ENCODE data around the gene MYO1A.

The MYO1A gene

GRCh38 chr12:57049890-57050289, at the start of gene MYO1A:
MYO1A (minus strand) TSS chr12:57050129; CDS start chr12:57048323, 1,806 bp downstream.
- no peak for DNase-seq

- no peak for DNase-seq
These were observed 49.3 kb upstream of the MYO1A start for GRCh38 chr12:57099047-57099714.

GRCh38 chr12:57098546-57098945, 48.6 kb upstream of the MYO1A start:
- no peak for DNase-seq

GRCh38 chr12:57097554-57097835, 47.6 kb upstream of the MYO1A start:
- DNase-seq, result no peak

DNA sequence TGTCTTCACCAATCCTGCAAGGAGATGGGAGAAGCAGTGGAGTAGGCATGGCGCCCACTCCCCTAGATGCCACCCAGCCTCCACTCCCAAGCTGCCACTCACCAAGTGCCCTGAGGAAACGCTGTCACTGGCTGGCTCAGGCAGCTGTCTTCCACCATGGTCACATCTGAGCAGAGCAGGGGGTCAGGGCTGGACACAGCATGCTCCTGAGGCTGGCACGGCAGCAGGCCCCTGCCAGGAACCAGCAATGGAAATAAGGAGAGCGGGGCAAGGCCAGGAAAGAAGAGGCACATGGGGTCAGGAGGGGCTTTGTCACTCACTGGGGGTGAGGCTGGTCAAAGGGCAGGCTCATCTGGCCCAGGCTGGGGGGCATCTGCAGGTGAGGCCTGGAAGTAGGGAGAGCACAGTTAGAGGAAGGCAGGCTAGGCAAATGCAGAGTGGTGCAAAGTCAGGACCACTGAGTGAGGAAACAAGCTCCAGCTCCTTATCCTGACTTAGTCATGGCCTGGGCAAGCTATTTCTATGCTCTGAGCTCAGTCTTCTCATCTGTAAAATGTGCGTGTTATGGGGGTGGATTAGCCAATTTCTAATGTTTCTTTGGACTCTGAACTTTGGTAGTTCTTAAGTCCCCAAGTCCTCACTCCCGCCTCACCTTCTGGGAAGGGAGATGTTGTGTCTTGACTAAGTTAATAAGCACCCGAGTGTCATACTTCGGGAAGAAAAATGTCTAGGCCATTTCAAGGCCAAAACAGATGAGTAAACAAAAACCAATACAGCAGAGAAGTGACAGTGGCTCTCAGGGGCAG, 47.0 kb upstream of the MYO1A start:
- DNase-seq, result no peak

DNA sequence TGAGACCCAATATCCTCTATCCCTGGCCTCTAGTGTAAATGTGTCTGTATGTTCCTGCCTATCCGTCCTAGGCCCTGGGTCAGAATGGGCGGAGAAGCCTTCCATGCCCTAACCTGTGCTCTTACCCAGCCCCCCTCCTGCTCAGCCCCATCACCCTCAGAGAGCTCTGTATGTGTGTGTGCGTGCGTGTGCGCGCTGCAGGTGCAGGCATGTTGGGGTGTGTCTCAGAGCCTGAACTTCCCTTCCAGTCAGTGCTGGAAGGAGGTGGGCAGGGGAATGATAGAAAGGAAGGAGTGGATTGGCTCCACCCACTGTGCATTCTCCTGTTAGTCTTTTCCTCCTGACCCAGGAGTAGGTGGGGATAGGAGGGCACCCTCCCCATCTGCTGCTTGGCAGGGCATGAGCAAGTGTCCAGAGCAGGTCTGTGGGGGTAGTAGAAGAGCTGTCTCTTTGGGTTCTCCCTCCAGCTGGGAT, 46.2 kb upstream of the MYO1A start:
- DNase-seq, result peak; percentile 88

DNA sequence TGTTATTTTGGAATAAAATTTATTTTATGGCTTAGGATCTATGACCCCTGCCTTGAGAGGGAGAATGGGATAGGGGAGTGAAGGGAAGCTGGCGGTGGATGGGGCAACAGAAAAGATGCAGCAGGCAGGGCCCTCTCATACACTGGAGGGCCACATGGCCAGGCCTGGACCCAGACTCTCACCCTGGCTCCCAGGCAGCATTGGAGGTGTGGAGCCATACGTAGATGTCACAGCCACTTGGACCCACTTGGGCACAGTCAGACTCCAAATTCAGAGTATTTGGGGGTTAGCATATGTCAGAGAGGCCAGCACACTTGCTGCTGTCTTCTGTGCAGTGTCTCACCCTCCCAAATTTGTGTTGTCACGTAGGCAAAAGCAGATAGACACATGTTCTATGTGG, 45.5 kb upstream of the MYO1A start:
- DNase-seq, result no peak

DNA sequence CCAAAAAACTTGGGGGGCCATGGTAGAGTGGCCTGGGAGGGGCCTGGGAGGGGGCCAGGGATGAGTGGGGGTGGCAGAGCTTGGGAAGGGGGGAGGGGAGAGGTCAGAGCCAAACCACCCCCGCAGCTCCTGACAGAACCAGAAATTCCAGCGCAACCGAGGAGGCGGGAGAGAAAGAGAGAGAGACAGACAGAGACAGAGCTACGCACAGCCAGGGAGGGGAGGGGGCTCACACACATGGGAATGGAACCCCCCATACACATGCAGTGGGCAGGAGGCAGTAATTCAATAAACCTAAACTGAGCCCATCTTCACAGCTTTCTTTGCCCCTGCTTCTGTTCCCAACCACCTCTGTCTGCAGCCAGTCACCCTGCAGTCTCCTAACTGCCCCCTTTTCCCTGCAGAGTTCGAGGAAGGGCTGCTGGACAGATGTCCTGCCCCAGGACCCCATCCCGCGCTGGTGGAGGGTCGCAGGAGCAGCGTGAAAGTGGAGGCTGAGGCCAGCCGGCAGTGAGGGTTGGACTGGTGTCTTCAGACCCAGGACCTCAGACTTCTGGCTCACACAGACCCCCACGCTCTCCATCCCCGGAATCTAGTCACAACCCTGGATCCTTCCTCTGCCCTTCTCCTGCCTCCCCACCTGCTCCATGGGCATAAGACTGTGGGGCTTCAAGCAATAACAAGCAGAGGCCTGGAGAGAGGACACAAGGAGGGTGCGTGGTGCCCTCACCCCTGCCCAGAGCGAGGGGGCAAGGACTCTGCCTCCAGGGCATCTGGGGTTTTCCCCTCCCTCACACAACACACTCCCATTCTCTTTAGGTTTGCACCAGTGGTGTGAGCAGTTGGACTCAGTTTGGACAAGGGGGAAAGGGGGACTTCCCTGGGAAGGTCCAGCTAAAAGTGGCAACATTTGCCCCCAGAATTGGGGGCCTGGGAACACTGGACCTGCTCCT, 44.6 kb upstream of the MYO1A start:
- no peak for DNase-seq

DNA sequence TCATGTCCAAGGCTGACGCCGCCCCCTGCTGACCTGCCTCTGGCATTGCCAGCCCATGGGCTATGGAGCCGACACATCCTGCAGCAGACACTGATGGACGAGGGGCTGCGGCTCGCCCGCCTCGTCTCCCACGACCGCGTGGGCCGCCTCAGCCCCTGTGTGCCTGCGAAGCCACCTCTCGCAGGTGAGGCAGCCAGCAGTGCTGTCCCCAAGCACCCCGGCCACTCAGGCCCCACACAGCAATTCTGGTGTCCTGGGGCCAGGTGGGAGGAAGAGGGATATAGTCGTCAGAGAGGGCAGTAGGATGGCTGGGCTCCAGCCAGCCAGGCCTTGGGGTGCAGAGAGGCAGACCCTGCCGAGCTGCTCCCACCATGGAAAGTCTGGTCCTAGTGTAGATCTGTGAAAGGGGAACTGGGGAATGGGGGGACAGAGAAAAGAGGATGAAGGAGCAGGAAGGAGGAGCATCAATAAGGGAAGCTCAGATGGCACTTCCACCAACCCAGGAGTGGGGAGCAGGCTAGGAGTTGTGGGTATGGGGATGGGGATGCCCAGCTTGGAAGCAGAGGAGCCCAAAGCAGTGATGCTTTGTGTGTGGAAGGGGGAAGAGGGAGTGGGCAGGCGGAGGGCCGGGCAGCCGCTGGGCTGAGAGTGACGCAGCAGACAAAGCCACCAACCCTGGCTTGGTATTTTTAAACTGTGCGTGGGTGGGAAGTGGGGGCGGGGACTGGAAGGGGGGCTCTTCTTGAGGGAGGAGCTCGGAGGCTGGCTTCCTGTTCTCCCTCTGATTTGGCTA, 43.7 kb upstream of the MYO1A start:
- no peak for DNase-seq

- DNase-seq, result no peak
These were observed 43.0 kb upstream of the MYO1A start for GRCh38 chr12:57092876-57093414.

GRCh38 chr12:57092529-57092862, 42.6 kb upstream of the MYO1A start:
- no peak for DNase-seq

DNA sequence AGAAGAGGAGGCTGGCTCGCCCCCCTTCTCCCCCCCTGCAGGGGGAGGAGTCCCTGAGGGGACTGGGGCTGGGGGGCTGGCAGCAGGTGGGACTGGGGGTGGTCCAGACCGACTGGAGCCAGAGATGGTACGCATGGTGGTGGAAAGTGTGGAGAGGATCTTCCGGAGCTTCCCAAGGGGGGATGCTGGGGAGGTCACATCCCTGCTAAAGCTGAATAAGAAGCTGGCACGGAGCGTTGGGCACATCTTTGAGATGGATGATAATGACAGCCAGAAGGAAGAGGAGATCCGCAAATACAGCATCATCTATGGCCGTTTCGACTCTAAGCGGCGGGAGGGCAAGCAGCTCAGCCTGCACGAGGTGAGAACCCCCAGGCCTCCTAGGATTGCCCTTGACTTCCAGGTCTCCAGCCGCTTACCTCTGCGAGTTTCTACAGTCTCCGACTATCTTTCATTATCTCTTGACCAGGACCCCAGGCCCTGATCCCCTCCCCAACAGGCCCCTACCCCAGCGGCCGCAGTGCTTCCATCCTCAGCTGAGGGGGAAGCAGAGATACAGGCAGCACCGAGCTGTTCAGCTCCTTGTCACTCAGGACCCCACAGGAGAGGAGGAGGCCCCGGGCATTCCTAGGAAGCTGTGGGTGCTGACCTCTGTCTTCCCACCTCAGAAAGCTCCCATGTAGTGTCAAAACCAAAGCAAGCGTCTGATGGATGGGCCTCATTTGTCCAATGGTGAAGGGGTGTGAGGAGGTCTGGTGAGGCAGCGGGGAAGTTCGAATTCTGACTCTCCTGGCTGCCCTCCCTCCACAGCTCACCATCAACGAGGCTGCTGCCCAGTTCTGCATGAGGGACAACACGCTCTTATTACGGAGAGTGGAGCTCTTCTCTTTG, 42.0 kb upstream of the MYO1A start:
- no peak for DNase-seq

DNA sequence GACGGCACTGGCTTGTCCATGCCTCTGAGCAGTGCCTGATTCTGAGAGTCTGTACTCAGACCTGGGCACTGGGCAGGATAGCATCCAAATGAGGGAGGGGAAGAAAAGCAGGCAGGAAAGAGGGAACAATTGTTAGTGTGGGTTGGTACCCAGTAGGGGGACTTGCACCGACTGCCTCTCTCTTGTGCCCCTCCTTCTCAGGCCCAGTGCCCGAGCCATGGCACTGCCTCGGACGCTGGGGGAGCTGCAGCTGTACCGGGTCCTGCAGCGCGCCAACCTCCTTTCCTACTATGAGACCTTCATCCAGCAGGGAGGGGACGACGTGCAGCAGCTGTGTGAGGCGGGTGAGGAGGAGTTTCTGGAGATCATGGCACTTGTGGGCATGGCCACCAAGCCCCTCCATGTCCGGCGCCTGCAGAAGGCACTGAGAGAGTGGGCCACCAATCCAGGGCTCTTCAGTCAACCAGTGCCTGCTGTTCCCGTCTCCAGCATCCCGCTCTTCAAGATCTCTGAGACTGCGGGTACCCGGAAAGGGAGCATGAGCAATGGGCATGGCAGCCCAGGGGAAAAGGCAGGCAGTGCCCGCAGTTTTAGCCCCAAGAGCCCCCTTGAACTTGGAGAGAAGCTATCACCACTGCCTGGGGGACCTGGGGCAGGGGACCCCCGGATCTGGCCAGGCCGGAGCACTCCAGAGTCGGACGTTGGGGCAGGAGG, 41.2 kb upstream of the MYO1A start:
- no peak for DNase-seq

DNA sequence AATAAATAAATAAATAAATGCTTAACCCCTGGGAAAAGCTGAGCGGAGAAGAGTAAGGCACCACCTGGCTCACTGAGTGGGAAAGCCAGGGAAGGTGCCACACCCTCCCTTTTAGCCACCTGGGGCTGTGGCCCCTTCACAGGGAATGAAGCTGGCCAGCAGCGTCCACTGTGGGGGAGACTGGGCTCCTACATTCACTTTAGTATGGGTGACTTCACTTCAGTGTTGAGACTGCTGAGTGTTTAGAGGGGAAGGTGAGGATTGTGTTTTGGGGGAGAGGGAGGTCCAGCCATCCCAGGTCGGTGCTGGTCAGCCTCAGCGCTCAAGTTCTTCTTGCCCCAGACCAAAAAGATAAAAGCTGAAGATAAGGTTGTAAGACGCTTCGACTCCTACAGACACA, 40.6 kb upstream of the MYO1A start:
- DNase-seq, result no peak

GRCh38 chr12:57089271-57090245, 39.6 kb upstream of the MYO1A start:
- DNase-seq, result peak; percentile 21

GRCh38 chr12:57088354-57089270, 38.7 kb upstream of the MYO1A start, which contains the start of gene NAB2:
NAB2 (plus strand) TSS chr12:57089114; CDS start chr12:57089272, 158 bp downstream.
- DNase-seq, result peak; percentile 91

GRCh38 chr12:57087691-57088353, 37.9 kb upstream of the MYO1A start:
- peak; percentile 92 for DNase-seq
